Immature natural killer cell (primary cell): ENCODE results near the gene KIRREL3. TPM values are rescaled to one million over a fixed set of nuclear protein-coding genes. Genes with fewer than 3 reads are reported as not detected.

Source experiments
- DNase-seq, 3 donors: peaks; one replicate each; pipeline ENCODE4 v3.0.0; 2022; ENCODE audit warnings: mixed read lengths in 1 of 3
- H3K27ac Mint-ChIP-seq, 6 donors: one replicate each; pipeline ENCODE4 v1.8.0; 2020; ENCODE audit warnings: mixed read lengths in 6 of 6, mild to moderate bottlenecking in 5 of 6, inconsistent platforms in 4 of 6, moderate library complexity in 3 of 6
- H3K27me3 Mint-ChIP-seq, 3 donors: one replicate each; pipeline ENCODE4 v1.8.0; 2020 to 2021; ENCODE audit warnings: low read depth in 3 of 3, mild to moderate bottlenecking in 3 of 3, mixed read lengths in 3 of 3, moderate library complexity in 3 of 3, inconsistent platforms in 1 of 3
- H3K36me3 Mint-ChIP-seq, 3 donors: one replicate each; pipeline ENCODE4 v1.8.0; 2020; ENCODE audit warnings: mixed read lengths in 3 of 3, inconsistent platforms in 2 of 3, mild to moderate bottlenecking in 2 of 3
- H3K4me1 Mint-ChIP-seq, 2 donors: one replicate each; pipeline ENCODE4 v1.8.0; 2020; ENCODE audit warnings: inconsistent platforms in 2 of 2, mild to moderate bottlenecking in 2 of 2, mixed read lengths in 2 of 2, moderate library complexity in 1 of 2
- H3K4me3 Mint-ChIP-seq, 5 donors: one replicate each; pipeline ENCODE4 v1.8.0; 2020; ENCODE audit warnings: mild to moderate bottlenecking in 5 of 5, mixed read lengths in 5 of 5, inconsistent platforms in 3 of 5, moderate library complexity in 3 of 5
- H3K9me3 Mint-ChIP-seq, 6 donors: one replicate each; pipeline ENCODE4 v1.8.0; 2020; ENCODE audit warnings: mild to moderate bottlenecking in 6 of 6, mixed read lengths in 6 of 6, inconsistent platforms in 4 of 6, moderate library complexity in 3 of 6
- polyA plus RNA-seq, 3 donors: library from polyadenylated mRNA; unstranded; fragments of 300-500 nt; fragmentation: Illumina TruSeq; gene quantifications; one replicate each; pipeline ENCODE4 v1.2.3, GENCODE V29; 2021

Gene KIRREL3
- polyA plus RNA-seq, 3 donors from 2014 or later: 0.66 TPM; not detected in 2

GRCh38 chr11:126523441-126524205 lies 476.9 kb downstream of the KIRREL3 start:
- DNase-seq: no peak
- no peak overlapping the region for H3K4me3 Mint-ChIP-seq
- H3K36me3 Mint-ChIP-seq: no peaks in the 10 kb centered on the region
- H3K4me1 Mint-ChIP-seq: no peaks in the 10 kb centered on the region
- H3K27me3 Mint-ChIP-seq: peaks cover 1 to 2% (median 2%) of the 10 kb centered on the region in 3 donors
- peaks cover 0 to 1% (median 0%) of the 10 kb centered on the region in 6 donors for H3K9me3 Mint-ChIP-seq
- H3K27ac Mint-ChIP-seq: no peak overlapping the region

- H3K36me3 Mint-ChIP-seq: no peaks in the 10 kb centered on the region
- H3K27me3 Mint-ChIP-seq: peaks cover 2 to 3% (median 2%) of the 10 kb centered on the region in 3 donors
- DNase-seq: no peak
- no peak overlapping the region for H3K4me3 Mint-ChIP-seq
- no peaks in the 10 kb centered on the region for H3K4me1 Mint-ChIP-seq
- no peak overlapping the region for H3K27ac Mint-ChIP-seq
- H3K9me3 Mint-ChIP-seq: peaks cover 0 to 1% (median 0%) of the 10 kb centered on the region in 6 donors
Observed at GRCh38 chr11:126522606-126523005, 478.0 kb downstream of the KIRREL3 start.

- Mint-ChIP-seq H3K27me3 (peaks cover 2 to 3% (median 2%) of the 10 kb centered on the region in 3 donors), H3K36me3 (no peaks in the 10 kb centered on the region), H3K4me1 (no peaks in the 10 kb centered on the region), H3K27ac (no peak overlapping the region), H3K4me3 (no peak overlapping the region), H3K9me3 (peaks cover 0 to 1% (median 0%) of the 10 kb centered on the region in 6 donors)
- DNase-seq: no peak
Observed at GRCh38 chr11:126522152-126522551, 478.4 kb downstream of the KIRREL3 start.

GRCh38 chr11:126521196-126521595 lies 479.4 kb downstream of the KIRREL3 start:
- Mint-ChIP-seq H3K4me1 (no peaks in the 10 kb centered on the region), H3K4me3 (no peak overlapping the region), H3K27me3 (peaks cover 2 to 4% (median 3%) of the 10 kb centered on the region in 3 donors), H3K9me3 (peaks cover 0 to 1% (median 0%) of the 10 kb centered on the region in 6 donors), H3K27ac (no peak overlapping the region), H3K36me3 (no peaks in the 10 kb centered on the region)
- DNase-seq: no peak

GRCh38 chr11:126519764-126520734 lies 480.5 kb downstream of the KIRREL3 start:
- peaks cover 2 to 5% (median 3%) of the 10 kb centered on the region in 3 donors for H3K27me3 Mint-ChIP-seq
- H3K36me3 Mint-ChIP-seq: no peaks in the 10 kb centered on the region
- H3K4me3 Mint-ChIP-seq: no peak overlapping the region
- no peak for DNase-seq
- H3K9me3 Mint-ChIP-seq: peaks cover 0 to 1% (median 0%) of the 10 kb centered on the region in 6 donors
- no peak overlapping the region for H3K27ac Mint-ChIP-seq
- H3K4me1 Mint-ChIP-seq: no peaks in the 10 kb centered on the region

GRCh38 chr11:126518972-126519690 lies 481.4 kb downstream of the KIRREL3 start:
- H3K36me3 Mint-ChIP-seq: no peaks in the 10 kb centered on the region
- no peak for DNase-seq
- peaks cover 2 to 8% (median 3%) of the 10 kb centered on the region in 3 donors for H3K27me3 Mint-ChIP-seq
- no peak overlapping the region for H3K4me3 Mint-ChIP-seq
- no peak overlapping the region for H3K27ac Mint-ChIP-seq
- H3K4me1 Mint-ChIP-seq: no peaks in the 10 kb centered on the region
- peaks cover 0 to 1% (median 0%) of the 10 kb centered on the region in 6 donors for H3K9me3 Mint-ChIP-seq

- Mint-ChIP-seq H3K27ac (no peak overlapping the region), H3K4me1 (no peaks in the 10 kb centered on the region), H3K36me3 (no peaks in the 10 kb centered on the region), H3K4me3 (no peak overlapping the region), H3K9me3 (no peaks in the 10 kb centered on the region), H3K27me3 (peaks cover 2 to 9% (median 3%) of the 10 kb centered on the region in 3 donors)
- no peak for DNase-seq
Observed at GRCh38 chr11:126518071-126518971, 482.2 kb downstream of the KIRREL3 start.

GRCh38 chr11:126515501-126515900 lies 485.1 kb downstream of the KIRREL3 start:
- Mint-ChIP-seq H3K4me1 (no peaks in the 10 kb centered on the region), H3K9me3 (peaks cover 0 to 2% (median 0%) of the 10 kb centered on the region in 6 donors)

GRCh38 chr11:126514061-126514693 lies 486.4 kb downstream of the KIRREL3 start:
- Mint-ChIP-seq H3K4me1 (no peaks in the 10 kb centered on the region), H3K36me3 (no peaks in the 10 kb centered on the region), H3K27ac (no peak overlapping the region), H3K27me3 (peaks cover 1 to 12% (median 2%) of the 10 kb centered on the region in 3 donors), H3K9me3 (peaks cover 0 to 2% (median 0%) of the 10 kb centered on the region in 6 donors), H3K4me3 (no peak overlapping the region)
- no peak for DNase-seq

More at GRCh38 chr11:126515501-126515900, 485.1 kb downstream of the KIRREL3 start:
- Mint-ChIP-seq H3K27ac (no peak overlapping the region), H3K4me3 (no peak overlapping the region), H3K36me3 (no peaks in the 10 kb centered on the region), H3K27me3 (peaks cover 1 to 9% (median 2%) of the 10 kb centered on the region in 3 donors)
- no peak for DNase-seq

GRCh38 chr11:126512741-126513715 lies 487.5 kb downstream of the KIRREL3 start:
- Mint-ChIP-seq H3K4me1 (no peaks in the 10 kb centered on the region), H3K4me3 (no peak overlapping the region), H3K36me3 (no peaks in the 10 kb centered on the region), H3K27ac (no peak overlapping the region), H3K9me3 (peaks cover 0 to 2% (median 0%) of the 10 kb centered on the region in 6 donors), H3K27me3 (peaks cover 0 to 15% (median 1%) of the 10 kb centered on the region in 3 donors)
- DNase-seq: no peak

GRCh38 chr11:126512251-126512650 lies 488.3 kb downstream of the KIRREL3 start:
- Mint-ChIP-seq H3K9me3 (peaks cover 0 to 2% (median 0%) of the 10 kb centered on the region in 6 donors), H3K36me3 (no peaks in the 10 kb centered on the region), H3K4me3 (no peak overlapping the region), H3K27me3 (peaks cover 0 to 15% (median 1%) of the 10 kb centered on the region in 3 donors), H3K27ac (no peak overlapping the region), H3K4me1 (no peaks in the 10 kb centered on the region)
- DNase-seq: no peak
